Stimulated activated CD4-positive, alpha-beta T cell treated with anti-CD3 and anti-CD28 coated beads, Interleukin-4, amount 100 ng/mL, for 48 hours (primary cell): ENCODE data around the gene LRRC75A.

Experiments
- DNase-seq, 2 donors: peaks; one replicate each; pipeline ENCODE4 v3.0.0-alpha.2; 2020; ENCODE audit warnings: low read depth in 2 of 2

The LRRC75A gene

GRCh38 chr17:16493531-16494046 lies 1.6 kb upstream of the LRRC75A start:
- no peak for DNase-seq

- no peak for DNase-seq
Observed at GRCh38 chr17:16492613-16493530, 879 bp upstream of the LRRC75A start.

GRCh38 chr17:16491131-16491702 lies 776 bp downstream of the LRRC75A start:
- DNase-seq = peak; percentile 4 to 11

- DNase-seq = no peak
Observed at GRCh38 chr17:16489431-16489830, 2.6 kb downstream of the LRRC75A start.

GRCh38 chr17:16488968-16489337 lies 3.0 kb downstream of the LRRC75A start:
- no peak for DNase-seq

GRCh38 chr17:16488186-16488967 lies 3.6 kb downstream of the LRRC75A start:
- no peak for DNase-seq

GRCh38 chr17:16486373-16487250 lies 5.4 kb downstream of the LRRC75A start:
- DNase-seq = no peak

GRCh38 chr17:16484445-16485175 lies 7.4 kb downstream of the LRRC75A start:
- no peak for DNase-seq

GRCh38 chr17:16483021-16483645 lies 8.9 kb downstream of the LRRC75A start:
- no peak for DNase-seq

- no peak for DNase-seq
Observed at GRCh38 chr17:16482253-16482652, 9.7 kb downstream of the LRRC75A start.

- DNase-seq = no peak
Observed at GRCh38 chr17:16480995-16481394, 11.0 kb downstream of the LRRC75A start.

- no peak for DNase-seq
Observed at GRCh38 chr17:16479264-16479663, 12.7 kb downstream of the LRRC75A start.

- no peak for DNase-seq
Observed at GRCh38 chr17:16478649-16479048, 13.3 kb downstream of the LRRC75A start.

GRCh38 chr17:16477666-16478065 lies 14.3 kb downstream of the LRRC75A start:
- DNase-seq = no peak

GRCh38 chr17:16477255-16477654 lies 14.7 kb downstream of the LRRC75A start:
- no peak for DNase-seq

GRCh38 chr17:16475179-16475704 lies 16.8 kb downstream of the LRRC75A start:
- DNase-seq = no peak

- DNase-seq = no peak
Observed at GRCh38 chr17:16474012-16474725, 17.8 kb downstream of the LRRC75A start.

GRCh38 chr17:16473044-16474011 lies 18.7 kb downstream of the LRRC75A start:
- DNase-seq = no peak
